WERI-Rb-1 (cell line): ENCODE measurements around the gene NPEPL1.
"Not testable (repeated sequence)": the region's sequence is repeated elsewhere in the genome, so short reads cannot be mapped to it uniquely, and the experiment has no call there.

Source experiments
- DNase-seq: peaks from one replicate; pipeline ENCODE4 v3.0.0-alpha.2; 2020
- H3K27ac ChIP-seq: fragments of 250-450 bp; sonication (Bioruptor Pico); 2 replicates; pipeline ENCODE4 v1.5.1; 2020; ENCODE audit warnings: mild to moderate bottlenecking, moderate library complexity
- H3K27me3 ChIP-seq: fragments of 250-450 bp; sonication (Bioruptor Pico); 2 replicates; pipeline ENCODE4 v1.5.1; 2021; ENCODE audit warnings: mild to moderate bottlenecking, low read depth, moderate library complexity; ENCODE audit not compliant: insufficient read depth, severe bottlenecking
- H3K36me3 ChIP-seq: fragments of 250-450 bp; sonication (Bioruptor Pico); 2 replicates; pipeline ENCODE4 v1.5.1; 2020; ENCODE audit warnings: mild to moderate bottlenecking, moderate library complexity
- H3K4me3 ChIP-seq: 2 replicates; pipeline ENCODE4 v1.5.1; 2011; ENCODE audit warnings: low read depth, mild to moderate bottlenecking, control low read depth, low read length
- H3K9me3 ChIP-seq: fragments of 250-450 bp; sonication (Bioruptor Pico); 2 replicates; pipeline ENCODE4 v1.5.1; 2021; ENCODE audit warnings: mild to moderate bottlenecking, moderate library complexity; ENCODE audit not compliant: severe bottlenecking
- TF ChIP-seq, protein P1 (sequence below): IDR thresholded peaks from 2 replicates; pipeline ENCODE4 v1.5.1; 2011; ENCODE audit warnings: low read depth, mild to moderate bottlenecking, control low read depth, inconsistent platforms, low read length

Gene NPEPL1

DNA sequence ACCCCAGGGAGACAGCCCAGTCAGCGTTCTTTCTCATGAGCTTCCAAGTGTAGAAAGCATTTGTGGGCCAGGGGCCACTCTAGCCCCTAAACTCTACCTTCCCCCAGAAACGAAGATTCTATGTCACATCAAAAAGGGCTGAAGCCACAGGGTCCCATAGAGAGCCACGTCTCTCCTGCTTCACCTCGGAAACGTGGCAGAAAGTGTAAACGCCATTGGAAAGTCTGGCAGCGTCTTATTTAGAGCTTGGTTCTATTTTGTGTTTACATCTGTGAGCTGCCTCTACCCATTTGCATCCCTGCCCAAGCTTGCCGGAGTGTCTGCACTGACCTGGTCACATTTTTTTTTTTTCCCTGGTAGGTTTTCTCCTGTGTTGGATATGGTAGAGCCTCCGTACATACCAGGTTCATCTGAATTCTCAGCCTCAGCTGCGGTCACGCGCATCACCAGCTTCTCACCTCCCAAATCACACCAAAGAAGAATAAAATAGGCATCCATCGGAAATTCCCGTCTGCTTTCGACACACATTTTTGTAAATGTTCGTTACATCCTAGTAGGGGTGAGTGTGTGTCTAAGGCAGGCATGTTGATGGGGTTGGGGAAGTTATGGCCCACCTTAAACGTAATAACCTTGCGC lies 62.6 kb downstream of the NPEPL1 start:
- Histone ChIP-seq H3K4me3 (no peak overlapping the region), H3K36me3 (no peaks in the 10 kb centered on the region), H3K27ac (no peak overlapping the region), H3K9me3 (peaks cover 2% of the 10 kb centered on the region), H3K27me3 (peaks cover 82% of the 10 kb centered on the region)
- DNase-seq, result no peak
- TF ChIP-seq, protein P1, sequence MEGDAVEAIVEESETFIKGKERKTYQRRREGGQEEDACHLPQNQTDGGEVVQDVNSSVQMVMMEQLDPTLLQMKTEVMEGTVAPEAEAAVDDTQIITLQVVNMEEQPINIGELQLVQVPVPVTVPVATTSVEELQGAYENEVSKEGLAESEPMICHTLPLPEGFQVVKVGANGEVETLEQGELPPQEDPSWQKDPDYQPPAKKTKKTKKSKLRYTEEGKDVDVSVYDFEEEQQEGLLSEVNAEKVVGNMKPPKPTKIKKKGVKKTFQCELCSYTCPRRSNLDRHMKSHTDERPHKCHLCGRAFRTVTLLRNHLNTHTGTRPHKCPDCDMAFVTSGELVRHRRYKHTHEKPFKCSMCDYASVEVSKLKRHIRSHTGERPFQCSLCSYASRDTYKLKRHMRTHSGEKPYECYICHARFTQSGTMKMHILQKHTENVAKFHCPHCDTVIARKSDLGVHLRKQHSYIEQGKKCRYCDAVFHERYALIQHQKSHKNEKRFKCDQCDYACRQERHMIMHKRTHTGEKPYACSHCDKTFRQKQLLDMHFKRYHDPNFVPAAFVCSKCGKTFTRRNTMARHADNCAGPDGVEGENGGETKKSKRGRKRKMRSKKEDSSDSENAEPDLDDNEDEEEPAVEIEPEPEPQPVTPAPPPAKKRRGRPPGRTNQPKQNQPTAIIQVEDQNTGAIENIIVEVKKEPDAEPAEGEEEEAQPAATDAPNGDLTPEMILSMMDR, result no peak

DNA sequence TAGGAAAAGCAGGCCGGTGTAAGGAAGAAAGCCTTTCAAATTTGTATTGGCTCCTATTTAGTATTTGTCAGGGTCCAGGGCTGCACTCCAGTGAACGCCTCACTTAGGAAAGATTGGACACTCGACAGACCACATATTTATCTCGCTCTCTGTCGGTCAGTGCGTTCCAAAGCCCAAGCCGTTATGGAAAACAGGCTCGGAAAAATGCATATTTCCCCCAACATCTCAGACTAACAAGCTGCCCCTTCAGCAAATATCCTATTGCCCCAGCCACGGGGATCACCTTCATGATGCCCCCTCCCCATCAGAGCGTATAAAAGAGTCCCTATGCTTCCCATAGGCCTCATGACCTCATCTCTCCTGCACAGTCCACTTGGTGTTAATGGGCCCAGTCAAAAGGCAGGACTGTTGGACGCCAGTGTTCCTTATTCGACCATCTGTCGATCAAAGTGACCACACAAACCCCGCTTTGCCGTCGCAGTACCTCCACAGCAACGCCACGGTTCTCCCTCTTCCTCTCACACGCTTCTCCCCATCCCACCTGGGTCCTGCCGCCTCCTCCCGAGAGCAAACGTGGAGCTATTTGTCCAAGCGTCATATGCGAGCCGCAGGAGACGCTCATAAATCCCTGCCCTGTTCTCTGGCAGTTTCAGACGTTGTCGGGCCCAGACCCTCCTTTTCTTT lies 63.3 kb downstream of the NPEPL1 start:
- peaks cover 2% of the 10 kb centered on the region for H3K9me3 ChIP-seq
- no peak overlapping the region for H3K27ac ChIP-seq
- no peak for DNase-seq
- H3K27me3 ChIP-seq, result peaks cover 84% of the 10 kb centered on the region
- TF ChIP-seq, protein P1, result no peak
- H3K36me3 ChIP-seq, result no peaks in the 10 kb centered on the region
- no peak overlapping the region for H3K4me3 ChIP-seq

DNA sequence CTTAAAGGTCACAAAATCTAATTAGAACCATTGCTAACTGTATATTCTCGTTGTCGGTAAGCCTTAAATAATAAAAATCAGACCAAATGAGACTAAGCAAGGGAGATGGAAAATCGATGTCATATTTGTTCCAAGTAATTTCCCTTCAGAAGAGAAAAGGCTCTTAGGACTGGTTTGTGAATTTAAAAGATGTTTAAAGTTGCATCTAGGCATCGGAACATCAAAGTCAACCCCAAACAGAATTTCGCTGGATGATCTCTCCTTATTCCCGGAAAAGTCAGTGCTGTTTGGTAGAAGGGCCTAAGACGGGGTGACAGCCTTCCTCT lies 63.8 kb downstream of the NPEPL1 start:
- Histone ChIP-seq H3K36me3 (no peaks in the 10 kb centered on the region), H3K9me3 (peaks cover 2% of the 10 kb centered on the region), H3K4me3 (no peak overlapping the region), H3K27ac (no peak overlapping the region), H3K27me3 (peaks cover 84% of the 10 kb centered on the region)
- DNase-seq, result no peak
- TF ChIP-seq, protein P1, result no peak

DNA sequence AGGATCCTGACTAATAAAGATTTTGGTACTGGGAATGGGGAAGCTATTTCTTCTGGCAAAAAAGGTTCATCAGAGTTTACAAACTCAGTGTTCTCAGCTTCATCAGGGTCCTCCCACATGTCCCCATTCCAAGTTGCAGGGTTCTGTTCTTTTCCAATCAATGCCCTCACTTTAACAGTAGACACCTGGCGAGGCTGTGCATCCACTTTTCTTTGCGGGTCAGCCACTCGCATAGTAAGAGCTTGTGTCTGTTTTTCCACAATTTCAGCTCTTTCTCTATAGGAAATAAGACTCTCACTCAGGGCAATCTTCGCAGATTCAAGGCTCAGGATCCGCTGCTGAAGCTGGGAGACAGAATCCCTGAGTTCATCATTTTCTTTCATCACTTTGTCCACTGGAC lies 65.0 kb downstream of the NPEPL1 start:
- peaks cover 85% of the 10 kb centered on the region for H3K27me3 ChIP-seq
- H3K27ac ChIP-seq, H3K4me3 ChIP-seq, H3K36me3 ChIP-seq, DNase-seq, H3K9me3 ChIP-seq: not testable (repeated sequence)

DNA sequence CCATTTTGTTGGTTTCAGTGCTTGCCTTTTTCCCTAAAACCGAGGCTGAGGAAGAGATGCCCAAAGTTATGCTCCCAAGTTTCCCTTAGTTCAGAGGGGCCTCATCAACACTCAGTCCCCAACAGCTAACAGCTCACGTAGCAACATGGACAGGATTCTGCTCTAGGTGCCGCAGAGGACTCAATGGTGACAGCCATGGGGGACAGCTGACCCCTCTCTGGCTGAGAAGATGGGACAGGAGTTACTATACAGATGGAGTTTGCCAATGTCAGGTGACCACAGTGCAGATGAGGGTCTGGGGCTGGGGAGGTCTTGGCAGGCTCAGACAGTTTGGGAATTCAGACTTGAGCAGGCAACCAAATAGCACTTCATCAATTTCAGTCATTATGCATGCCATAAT lies 67.3 kb downstream of the NPEPL1 start:
- no peaks in the 10 kb centered on the region for H3K36me3 ChIP-seq
- TF ChIP-seq, protein P1, result no peak
- no peak for DNase-seq
- H3K27ac ChIP-seq, result no peak overlapping the region
- no peak overlapping the region for H3K4me3 ChIP-seq
- peaks cover 10% of the 10 kb centered on the region for H3K9me3 ChIP-seq
- peaks cover 89% of the 10 kb centered on the region for H3K27me3 ChIP-seq

DNA sequence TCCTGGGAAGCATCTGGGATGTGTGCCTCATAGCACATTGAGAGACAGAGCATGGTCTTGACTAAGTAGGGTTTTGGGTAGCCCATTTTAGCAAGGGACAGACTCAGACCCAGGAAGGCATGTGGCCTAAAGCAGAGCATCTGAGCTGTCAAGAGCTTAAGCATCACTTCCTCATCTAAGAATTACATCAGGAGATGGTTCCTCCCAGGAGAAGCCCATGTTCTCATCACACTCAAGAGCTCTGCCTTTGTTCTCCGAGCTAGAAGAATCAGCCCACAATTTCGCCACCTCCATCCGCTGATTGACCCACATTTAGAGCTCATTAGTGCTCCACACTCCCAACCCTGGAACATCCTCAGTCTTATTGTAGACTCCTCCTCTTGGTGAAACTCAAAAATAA lies 68.3 kb downstream of the NPEPL1 start:
- H3K27ac ChIP-seq, result no peak overlapping the region
- peaks cover 89% of the 10 kb centered on the region for H3K27me3 ChIP-seq
- TF ChIP-seq, protein P1, result no peak
- H3K4me3 ChIP-seq, result no peak overlapping the region
- peaks cover 10% of the 10 kb centered on the region for H3K9me3 ChIP-seq
- no peaks in the 10 kb centered on the region for H3K36me3 ChIP-seq
- no peak for DNase-seq
